Stimulated activated effector memory CD8-positive, alpha-beta T cell treated with anti-CD3 and anti-CD28 coated beads, Interleukin-12 subunit alpha, Interleukin-12 subunit beta, amount 100 ng/mL, for 72 hours (primary cell): Measurements from ENCODE around the gene RAPGEF4.

Source experiments
- ATAC-seq: fragments of 150-1000 bp; cut with Tn5 transposase; 2 replicates; pipeline ENCODE4 v1.10.0; 2021
- DNase-seq, 2 donors: peaks; one replicate each; pipeline ENCODE4 v3.0.0; 2021 to 2022; ENCODE audit warnings: low spot score in 2 of 2
- H3K27ac Mint-ChIP-seq: one replicate; pipeline ENCODE4 v1.8.0; 2022; ENCODE audit warnings: mild to moderate bottlenecking, mixed read lengths
- H3K36me3 Mint-ChIP-seq: one replicate; pipeline ENCODE4 v1.8.0; 2022; ENCODE audit warnings: mild to moderate bottlenecking, mixed read lengths
- H3K4me1 Mint-ChIP-seq: one replicate; pipeline ENCODE4 v1.8.0; 2022; ENCODE audit warnings: mixed read lengths
- H3K4me3 Mint-ChIP-seq: one replicate; pipeline ENCODE4 v1.8.0; 2022; ENCODE audit warnings: mild to moderate bottlenecking, mixed read lengths
- H3K9me3 Mint-ChIP-seq: one replicate; pipeline ENCODE4 v1.8.0; 2022; ENCODE audit warnings: mixed read lengths

Gene RAPGEF4

GRCh38 chr2:172821370-172822338, 86.0 kb downstream of the RAPGEF4 start:
- no peak for DNase-seq
- Mint-ChIP-seq H3K27ac (no peak overlapping the region), H3K36me3 (no peaks in the 10 kb centered on the region), H3K4me1 (no peaks in the 10 kb centered on the region), H3K4me3 (no peak overlapping the region), H3K9me3 (no peaks in the 10 kb centered on the region)
- no peak for ATAC-seq

- no peak for DNase-seq
- H3K27ac Mint-ChIP-seq = no peak overlapping the region
- H3K9me3 Mint-ChIP-seq = no peaks in the 10 kb centered on the region
- H3K4me1 Mint-ChIP-seq = no peaks in the 10 kb centered on the region
- H3K36me3 Mint-ChIP-seq = no peaks in the 10 kb centered on the region
- H3K4me3 Mint-ChIP-seq = no peak overlapping the region
- ATAC-seq = peak; percentile 24
These were observed 86.9 kb downstream of the RAPGEF4 start for GRCh38 chr2:172822585-172822984.

- H3K4me1 Mint-ChIP-seq = no peaks in the 10 kb centered on the region
- ATAC-seq = peak; percentile 21
- H3K9me3 Mint-ChIP-seq = no peaks in the 10 kb centered on the region
- no peaks in the 10 kb centered on the region for H3K36me3 Mint-ChIP-seq
- DNase-seq = no peak
- no peak overlapping the region for H3K27ac Mint-ChIP-seq
- no peak overlapping the region for H3K4me3 Mint-ChIP-seq
These were observed 87.7 kb downstream of the RAPGEF4 start for GRCh38 chr2:172823261-172823850.

- Mint-ChIP-seq H3K27ac (no peak overlapping the region), H3K4me1 (no peaks in the 10 kb centered on the region), H3K36me3 (no peaks in the 10 kb centered on the region), H3K9me3 (no peaks in the 10 kb centered on the region), H3K4me3 (no peak overlapping the region)
- ATAC-seq (no peak), DNase-seq (no peak)
These were observed 90.9 kb downstream of the RAPGEF4 start for GRCh38 chr2:172826522-172826921.

GRCh38 chr2:172829229-172829628, 93.6 kb downstream of the RAPGEF4 start:
- no peak overlapping the region for H3K4me3 Mint-ChIP-seq

GRCh38 chr2:172830482-172830881, 94.8 kb downstream of the RAPGEF4 start:
- H3K4me3 Mint-ChIP-seq = no peak overlapping the region

More at GRCh38 chr2:172829229-172829628, 93.6 kb downstream of the RAPGEF4 start:
- Mint-ChIP-seq H3K9me3 (no peaks in the 10 kb centered on the region), H3K4me1 (no peaks in the 10 kb centered on the region), H3K27ac (no peak overlapping the region), H3K36me3 (no peaks in the 10 kb centered on the region)
- DNase-seq = no peak
- no peak for ATAC-seq

GRCh38 chr2:172833898-172834297, 98.3 kb downstream of the RAPGEF4 start:
- H3K4me3 Mint-ChIP-seq = no peak overlapping the region
- no peaks in the 10 kb centered on the region for H3K4me1 Mint-ChIP-seq
- H3K9me3 Mint-ChIP-seq = no peaks in the 10 kb centered on the region
- no peaks in the 10 kb centered on the region for H3K36me3 Mint-ChIP-seq
- DNase-seq (no peak), ATAC-seq (no peak)
- H3K27ac Mint-ChIP-seq = no peak overlapping the region

More at GRCh38 chr2:172830482-172830881, 94.8 kb downstream of the RAPGEF4 start:
- no peak for DNase-seq
- ATAC-seq = no peak
- H3K27ac Mint-ChIP-seq = no peak overlapping the region
- no peaks in the 10 kb centered on the region for H3K9me3 Mint-ChIP-seq
- no peaks in the 10 kb centered on the region for H3K36me3 Mint-ChIP-seq
- H3K4me1 Mint-ChIP-seq = no peaks in the 10 kb centered on the region

GRCh38 chr2:172834881-172835280, 99.2 kb downstream of the RAPGEF4 start:
- H3K9me3 Mint-ChIP-seq = no peaks in the 10 kb centered on the region
- ATAC-seq = no peak
- no peak overlapping the region for H3K4me3 Mint-ChIP-seq
- H3K4me1 Mint-ChIP-seq = no peaks in the 10 kb centered on the region
- DNase-seq = no peak
- H3K36me3 Mint-ChIP-seq = no peaks in the 10 kb centered on the region
- H3K27ac Mint-ChIP-seq = no peak overlapping the region

GRCh38 chr2:172836347-172836821, 100.7 kb downstream of the RAPGEF4 start:
- Mint-ChIP-seq H3K4me1 (no peaks in the 10 kb centered on the region), H3K9me3 (no peaks in the 10 kb centered on the region), H3K4me3 (no peak overlapping the region), H3K36me3 (no peaks in the 10 kb centered on the region), H3K27ac (no peak overlapping the region)
- no peak for DNase-seq
- peak; percentile 52 for ATAC-seq

GRCh38 chr2:172836827-172837226, 101.2 kb downstream of the RAPGEF4 start:
- H3K27ac Mint-ChIP-seq = no peak overlapping the region
- DNase-seq = no peak
- no peak overlapping the region for H3K4me3 Mint-ChIP-seq
- ATAC-seq = no peak
- H3K36me3 Mint-ChIP-seq = no peaks in the 10 kb centered on the region
- no peaks in the 10 kb centered on the region for H3K4me1 Mint-ChIP-seq
- no peaks in the 10 kb centered on the region for H3K9me3 Mint-ChIP-seq

- DNase-seq = no peak
- H3K27ac Mint-ChIP-seq = no peak overlapping the region
- H3K9me3 Mint-ChIP-seq = no peaks in the 10 kb centered on the region
- no peak for ATAC-seq
- H3K4me1 Mint-ChIP-seq = no peaks in the 10 kb centered on the region
- H3K4me3 Mint-ChIP-seq = no peak overlapping the region
- no peaks in the 10 kb centered on the region for H3K36me3 Mint-ChIP-seq
These were observed 103.8 kb downstream of the RAPGEF4 start for GRCh38 chr2:172839446-172839845.

GRCh38 chr2:172842511-172843265, 107.0 kb downstream of the RAPGEF4 start:
- DNase-seq (no peak), ATAC-seq (no peak)
- no peaks in the 10 kb centered on the region for H3K36me3 Mint-ChIP-seq
- no peak overlapping the region for H3K4me3 Mint-ChIP-seq
- H3K9me3 Mint-ChIP-seq = no peaks in the 10 kb centered on the region
- no peak overlapping the region for H3K27ac Mint-ChIP-seq
- no peaks in the 10 kb centered on the region for H3K4me1 Mint-ChIP-seq

GRCh38 chr2:172843266-172843582, 107.6 kb downstream of the RAPGEF4 start:
- Mint-ChIP-seq H3K27ac (no peak overlapping the region), H3K9me3 (no peaks in the 10 kb centered on the region), H3K4me1 (no peaks in the 10 kb centered on the region), H3K4me3 (no peak overlapping the region), H3K36me3 (no peaks in the 10 kb centered on the region)
- DNase-seq (no peak), ATAC-seq (no peak)

- H3K9me3 Mint-ChIP-seq = no peaks in the 10 kb centered on the region
- H3K4me3 Mint-ChIP-seq = no peak overlapping the region
- DNase-seq = no peak
- no peaks in the 10 kb centered on the region for H3K36me3 Mint-ChIP-seq
- no peaks in the 10 kb centered on the region for H3K4me1 Mint-ChIP-seq
- no peak for ATAC-seq
- no peak overlapping the region for H3K27ac Mint-ChIP-seq
These were observed 108.5 kb downstream of the RAPGEF4 start for GRCh38 chr2:172843902-172844715.
